Endothelial cell of umbilical vein (primary cell): ENCODE data around the gene SNX5. TPM values are rescaled to one million over a fixed set of nuclear protein-coding genes. Genes with fewer than 3 reads are reported as not detected.

Source experiments
- BruUV-seq: library from RNA; stranded (reverse); fragments of 400-500 nt; replicated peaks from 2 replicates; lab custom pipeline; 2021; lab: Mats Ljungman, UMichigan
- CTCF ChIA-PET: fragments of 300-600, 350-600 bp; sonication (Branson Sonifier 250); formaldehyde crosslinking; loops from one replicate; lab custom pipeline; 2021; ENCODE audit warnings: antibody characterized with exemption, inconsistent platforms; lab: Charles Lee
- POLR2A ChIA-PET: fragments of 300-600, 350-600 bp; sonication (Branson Sonifier 250); formaldehyde crosslinking; loops from one replicate; lab custom pipeline; 2021; ENCODE audit warnings: antibody characterized with exemption, inconsistent platforms; lab: Charles Lee
- DNase-seq: peaks from one replicate; pipeline ENCODE4 v3.0.0-alpha.2; 2011; ENCODE audit warnings: low read depth, low spot score
- FAIRE-seq: peaks from 2 replicates; lab custom pipeline; 2011; peaks lifted over from hg19 to GRCh38; lab: Jason Lieb, UNC
- H2AFZ ChIP-seq: 2 replicates; pipeline ENCODE4 v1.6.0; 2012; ENCODE audit warnings: low read depth, low read length, control low read depth, inconsistent platforms
- H3K27ac ChIP-seq: 2 replicates; pipeline ENCODE4 v1.5.1; 2011; ENCODE audit warnings: low read depth, mild to moderate bottlenecking, control low read depth, low read length, moderate library complexity; ENCODE audit not compliant: insufficient read depth
- H3K27me3 ChIP-seq, 2 experiments: 2 replicates each; pipeline versions ENCODE4 v1.6.0 to v1.6.1; 2011; ENCODE audit warnings: low read length in 2 of 2, mixed read lengths in 1 of 2; ENCODE audit not compliant: control insufficient read depth in 2 of 2, insufficient read depth in 2 of 2
- H3K36me3 ChIP-seq, 2 experiments: 2 replicates in 1 of 2; 3 replicates in 1 of 2; pipeline ENCODE4 v1.5.1; 2011; ENCODE audit warnings: low read length in 2 of 2, mild to moderate bottlenecking in 1 of 2, moderate library complexity in 1 of 2; ENCODE audit not compliant: control insufficient read depth in 2 of 2, insufficient read depth in 2 of 2; ENCODE audit errors: extremely low read depth in 1 of 2
- H3K4me1 ChIP-seq: 3 replicates; pipeline ENCODE4 v1.5.1; 2011; ENCODE audit warnings: mild to moderate bottlenecking, low read length; ENCODE audit not compliant: control insufficient read depth, insufficient read depth; ENCODE audit errors: extremely low read depth
- H3K4me2 ChIP-seq: 2 replicates; pipeline ENCODE4 v1.6.1; 2011; ENCODE audit warnings: low read length, control low read depth, mixed read lengths; ENCODE audit not compliant: insufficient read depth
- H3K4me3 ChIP-seq, 3 experiments: fragments of 200-600 bp in 1 of 3; sonication (generic), shearing (Covaris generic) in 1 of 3; replicated peaks in 1 of 3; 2 replicates each; pipeline ENCODE4 v1.5.1; 2011 to 2016; ENCODE audit warnings: control low read depth in 3 of 3, low read length in 3 of 3, mild to moderate bottlenecking in 2 of 3, inconsistent platforms in 1 of 3, low read depth in 1 of 3, moderate library complexity in 1 of 3; ENCODE audit not compliant: insufficient read depth in 1 of 3
- H3K79me2 ChIP-seq: 2 replicates; pipeline ENCODE4 v1.6.0; 2012; ENCODE audit warnings: low read length, inconsistent platforms; ENCODE audit not compliant: control insufficient read depth, insufficient read depth
- H3K9ac ChIP-seq: replicated peaks from 2 replicates; pipeline ENCODE3; 2011; ENCODE audit warnings: low read length, control low read depth; ENCODE audit not compliant: insufficient read depth; ENCODE audit errors: extremely low read depth
- H3K9me1 ChIP-seq: replicated peaks from 3 replicates; pipeline ENCODE4 v1.6.0; 2011; ENCODE audit warnings: mild to moderate bottlenecking, low read length; ENCODE audit not compliant: control insufficient read depth, insufficient read depth; ENCODE audit errors: extremely low read depth
- H3K9me3 ChIP-seq: replicated peaks from 2 replicates; pipeline ENCODE4 v1.5.1; 2012; ENCODE audit warnings: low read length, inconsistent platforms; ENCODE audit not compliant: control insufficient read depth, insufficient read depth
- H4K20me1 ChIP-seq: replicated peaks from 2 replicates; pipeline ENCODE3; 2011; ENCODE audit warnings: mild to moderate bottlenecking, low read length; ENCODE audit not compliant: control insufficient read depth, insufficient read depth; ENCODE audit errors: extremely low read depth
- EZH2 ChIP-seq: IDR thresholded peaks from 2 replicates; pipeline ENCODE4 v1.6.1; 2012; ENCODE audit warnings: borderline replicate concordance, low read depth, mild to moderate bottlenecking, moderate library complexity, low read length, inconsistent platforms; ENCODE audit not compliant: severe bottlenecking
- FOS ChIP-seq: IDR thresholded peaks from 2 replicates; pipeline ENCODE4 v1.6.1; 2011; ENCODE audit warnings: mild to moderate bottlenecking, low read length, moderate library complexity, borderline replicate concordance; ENCODE audit not compliant: insufficient read depth
- GATA2 ChIP-seq: IDR thresholded peaks from 2 replicates; pipeline ENCODE4 v1.7.0; 2011; ENCODE audit warnings: low read depth, mild to moderate bottlenecking, moderate library complexity, mixed read lengths, low read length; ENCODE audit not compliant: insufficient read length, insufficient read depth
- JUN ChIP-seq: IDR thresholded peaks from 2 replicates; pipeline ENCODE4 v1.6.1; 2011; ENCODE audit warnings: borderline replicate concordance, low read depth; ENCODE audit not compliant: insufficient read length, insufficient read depth
- MAX ChIP-seq: IDR thresholded peaks from 2 replicates; pipeline ENCODE4 v1.6.1; 2011; ENCODE audit not compliant: insufficient read depth, insufficient read length
- MYC ChIP-seq: IDR thresholded peaks from one replicate; pipeline ENCODE4 v1.6.1; 2011; ENCODE audit warnings: mild to moderate bottlenecking, low read depth, low read length
- POLR2A ChIP-seq: IDR thresholded peaks from 2 replicates; pipeline ENCODE4 v1.6.1; 2012; ENCODE audit warnings: low read depth, mild to moderate bottlenecking, control low read depth, low read length
- POLR2AphosphoS5 ChIP-seq: IDR thresholded peaks from 2 replicates; pipeline ENCODE4 v1.6.1; 2012; ENCODE audit warnings: low read depth, mild to moderate bottlenecking, control low read depth, low read length, moderate library complexity; ENCODE audit not compliant: insufficient read depth
- dilution Hi-C: fragments of 300-500 bp; cut with MboI; formaldehyde crosslinking; loops from one replicate; pipeline ENCODE4 v1.15.0; 2019; ENCODE audit warnings: low sequenced_read_pairs; ENCODE audit not compliant: extremely low pct_ligation_motif_present
- intact Hi-C: fragments of 100-400 bp; cut with micrococcal nuclease; formaldehyde crosslinking; loops from one replicate; pipeline ENCODE4 v1.10.0; 2022
- polyA plus RNA-seq, 4 experiments: library from polyadenylated mRNA; depleted of rRNA in 3 of 4; stranded (reverse) in 3 of 4; unstranded in 1 of 4; fragments of >200 nt; gene quantifications; 2 replicates each; pipeline versions ENCODE4 v1.2.1 to v1.2.3, GENCODE V29; 2011 to 2012; ENCODE audit warnings: missing spikeins in 1 of 4
- total RNA-seq: library from RNA; stranded (reverse); gene quantifications from 2 replicates; pipeline ENCODE4 v1.2.3, GENCODE V29; 2021
- TF ChIP-seq, protein P1 (sequence below), 2 donors: IDR thresholded peaks; 1 replicate in 1 of 2; 2 replicates in 1 of 2; pipeline ENCODE4 v1.5.1; 2011; ENCODE audit warnings: low read length in 2 of 2, mild to moderate bottlenecking in 2 of 2, moderate library complexity in 2 of 2, control low read depth in 1 of 2, inconsistent platforms in 1 of 2, low read depth in 1 of 2; ENCODE audit not compliant: insufficient read depth in 1 of 2; ENCODE audit errors: extremely low read depth in 1 of 2

SNX5 gene
- total and polyA plus RNA-seq, 2 donors (not counting 3 experiments of a cell fraction or from before 2014, with no cell fraction given), result 76.2 to 121 TPM

GRCh38 chr20:17896193-17896723 lies 72.3 kb downstream of the SNX5 start:
- peak; percentile 85 for FAIRE-seq
- TF ChIP-seq, protein P1, sequence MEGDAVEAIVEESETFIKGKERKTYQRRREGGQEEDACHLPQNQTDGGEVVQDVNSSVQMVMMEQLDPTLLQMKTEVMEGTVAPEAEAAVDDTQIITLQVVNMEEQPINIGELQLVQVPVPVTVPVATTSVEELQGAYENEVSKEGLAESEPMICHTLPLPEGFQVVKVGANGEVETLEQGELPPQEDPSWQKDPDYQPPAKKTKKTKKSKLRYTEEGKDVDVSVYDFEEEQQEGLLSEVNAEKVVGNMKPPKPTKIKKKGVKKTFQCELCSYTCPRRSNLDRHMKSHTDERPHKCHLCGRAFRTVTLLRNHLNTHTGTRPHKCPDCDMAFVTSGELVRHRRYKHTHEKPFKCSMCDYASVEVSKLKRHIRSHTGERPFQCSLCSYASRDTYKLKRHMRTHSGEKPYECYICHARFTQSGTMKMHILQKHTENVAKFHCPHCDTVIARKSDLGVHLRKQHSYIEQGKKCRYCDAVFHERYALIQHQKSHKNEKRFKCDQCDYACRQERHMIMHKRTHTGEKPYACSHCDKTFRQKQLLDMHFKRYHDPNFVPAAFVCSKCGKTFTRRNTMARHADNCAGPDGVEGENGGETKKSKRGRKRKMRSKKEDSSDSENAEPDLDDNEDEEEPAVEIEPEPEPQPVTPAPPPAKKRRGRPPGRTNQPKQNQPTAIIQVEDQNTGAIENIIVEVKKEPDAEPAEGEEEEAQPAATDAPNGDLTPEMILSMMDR (IDR thresholded peaks at IDR 0.05; ENCODE audit: extremely low read depth in 1 of 2, insufficient read depth in 1 of 2, low read depth in 1 of 2, low read length in 2 of 2), result no peak
- TF ChIP-seq POLR2A, result peak; percentile 34
- no peak for TF ChIP-seq EZH2
- no peak for TF ChIP-seq JUN
- TF ChIP-seq POLR2AphosphoS5, result peak; percentile 7
- peak; percentile 70 for TF ChIP-seq GATA2
- peak; percentile 84 for TF ChIP-seq MAX
- peak; percentile 32 for TF ChIP-seq FOS
- TF ChIP-seq MYC, result no peak
- BruUV-seq, result TSS peak; percentile 85
- no peaks in the 10 kb centered on the region for H3K36me3 ChIP-seq
- peak overlapping the region; percentile 80 for H3K27ac ChIP-seq
- H4K20me1 ChIP-seq, result no peaks in the 10 kb centered on the region
- peak; percentile 90 for DNase-seq
- no peak overlapping the region for H3K4me3 ChIP-seq
- CTCF ChIA-PET, result interaction anchor here (1.0 to 8.0 kb wide), 19 partner anchors 11 to 394 kb away, joined by 3 to 110 read pairs (median 6); partner anchors contain the start of genes BANF2 and RRBP1
- H3K4me2 ChIP-seq, result peak overlapping the region; percentile 72
- H3K27me3 ChIP-seq, result peaks cover 2 to 3% of the 10 kb centered on the region in 2 experiments
- dilution Hi-C loops (no loop called here), intact Hi-C loops (loop anchor here (1.0 kb wide), 2 partner anchors 146 to 214 kb away; partner anchors contain the start of gene RRBP1)
- no peaks in the 10 kb centered on the region for H3K9me1 ChIP-seq
- peak overlapping the region; percentile 52 for H2AFZ ChIP-seq
- peaks cover 25% of the 10 kb centered on the region for H3K4me1 ChIP-seq
- POLR2A ChIA-PET, result interaction anchor here (0.6 to 2.7 kb wide), 2 partner anchors 96 to 215 kb away, joined by 8 to 20 read pairs; partner anchors contain the start of gene RRBP1
- H3K9me3 ChIP-seq, result no peaks in the 10 kb centered on the region
- peak overlapping the region; percentile 70 for H3K9ac ChIP-seq
- no peaks in the 10 kb centered on the region for H3K79me2 ChIP-seq
